Activated gamma-delta T cell treated with Interleukin-2 at 50 U/mL for 16 hours (primary cell): Measurements from ENCODE around the gene COG4.

Source experiments
- DNase-seq: peaks from one replicate; pipeline ENCODE4 v3.0.0-alpha.2; 2020

Gene COG4

DNA sequence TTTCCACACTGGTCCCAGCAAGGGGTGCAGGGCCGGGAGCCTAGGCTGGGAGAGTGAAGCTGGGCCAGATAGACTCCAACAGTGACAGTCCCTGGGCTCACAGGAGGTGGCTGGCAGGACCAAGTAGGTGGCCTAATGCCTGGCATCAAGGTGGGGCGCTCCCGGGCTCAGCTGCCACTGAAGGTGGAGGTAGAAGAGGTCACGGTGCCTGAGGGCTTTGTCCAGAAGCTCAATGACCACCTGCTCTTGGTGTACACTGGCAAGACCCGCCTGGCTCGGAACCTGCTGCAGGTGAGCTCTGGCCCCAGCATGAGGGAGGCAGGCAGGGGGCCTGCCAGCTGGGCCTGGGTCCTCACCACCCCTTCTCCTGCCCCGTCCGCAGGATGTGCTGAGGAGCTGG, 45.2 kb downstream of the COG4 start:
- DNase-seq: no peak

DNA sequence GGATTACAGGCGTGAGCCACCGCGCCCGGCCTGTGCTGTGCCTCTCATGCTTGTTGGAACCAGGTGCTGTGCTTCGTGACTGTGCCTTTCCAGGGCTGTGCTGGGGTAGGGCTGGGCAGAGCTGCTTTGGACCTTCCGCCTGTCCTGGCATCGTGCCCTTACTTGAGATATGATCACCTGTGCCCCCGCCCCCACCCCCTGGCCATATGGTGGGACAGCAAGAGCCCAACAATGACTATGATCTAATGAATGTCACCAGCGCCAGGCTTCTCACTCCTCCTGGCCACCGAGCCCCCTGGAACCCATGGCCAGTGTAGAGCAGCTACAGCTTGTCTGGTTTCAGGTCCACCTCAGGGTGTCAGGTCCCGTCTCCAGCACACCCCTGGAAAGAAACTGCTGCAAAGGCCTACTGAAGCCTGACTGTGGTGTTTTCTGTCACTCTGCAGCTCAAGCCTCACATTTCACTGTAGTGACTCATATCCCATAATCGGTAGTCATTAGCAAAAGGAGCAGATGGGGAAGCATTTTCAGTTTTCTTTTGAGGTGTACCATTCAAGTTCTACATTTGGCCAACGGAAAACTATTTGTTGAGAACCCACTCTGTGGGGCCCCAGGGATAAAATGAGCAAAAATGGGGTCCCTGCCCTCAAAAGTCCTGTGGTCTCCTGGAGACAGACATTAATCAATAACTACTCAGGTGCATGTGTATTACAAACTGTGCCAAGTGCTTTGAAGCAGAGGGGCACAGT, 46.9 kb downstream of the COG4 start:
- DNase-seq: no peak

DNA sequence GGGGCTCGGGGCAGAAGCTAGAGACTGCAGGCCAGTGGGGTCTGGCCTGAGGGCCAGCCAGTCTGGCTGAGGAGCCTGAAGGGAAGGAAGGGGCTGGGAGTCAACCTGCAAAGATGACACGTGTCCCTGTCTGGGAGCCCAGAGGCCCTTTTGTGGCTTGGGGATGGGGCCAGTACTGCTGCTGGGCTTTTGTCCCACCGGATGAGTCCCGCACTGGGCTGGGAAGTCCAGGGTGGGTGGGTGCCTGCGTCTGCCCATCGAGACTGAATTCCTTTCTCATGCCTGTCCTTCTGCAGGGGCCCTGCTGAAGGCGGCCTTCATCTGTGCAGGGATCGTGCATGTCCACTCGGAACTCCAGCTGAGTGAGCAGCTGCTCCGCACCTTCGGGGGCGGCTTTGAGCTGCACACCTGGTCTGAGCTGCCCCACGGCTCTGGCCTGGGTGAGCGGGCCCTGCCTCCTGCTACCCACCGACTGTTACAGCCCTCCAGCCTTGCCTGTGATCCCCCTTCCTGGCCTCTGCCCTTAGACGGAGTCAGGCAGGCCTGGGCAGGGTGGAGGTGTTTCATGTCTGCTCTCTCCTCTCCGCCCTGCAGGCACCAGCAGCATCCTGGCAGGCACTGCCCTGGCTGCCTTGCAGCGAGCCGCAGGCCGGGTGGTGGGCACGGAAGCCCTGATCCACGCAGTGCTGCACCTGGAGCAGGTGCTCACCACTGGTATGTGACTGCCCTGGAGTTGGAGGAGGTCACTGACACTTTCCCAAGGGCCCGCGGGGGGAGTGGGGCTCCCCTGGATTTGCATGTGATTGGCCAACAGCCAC, 48.1 kb downstream of the COG4 start:
- no peak for DNase-seq

DNA sequence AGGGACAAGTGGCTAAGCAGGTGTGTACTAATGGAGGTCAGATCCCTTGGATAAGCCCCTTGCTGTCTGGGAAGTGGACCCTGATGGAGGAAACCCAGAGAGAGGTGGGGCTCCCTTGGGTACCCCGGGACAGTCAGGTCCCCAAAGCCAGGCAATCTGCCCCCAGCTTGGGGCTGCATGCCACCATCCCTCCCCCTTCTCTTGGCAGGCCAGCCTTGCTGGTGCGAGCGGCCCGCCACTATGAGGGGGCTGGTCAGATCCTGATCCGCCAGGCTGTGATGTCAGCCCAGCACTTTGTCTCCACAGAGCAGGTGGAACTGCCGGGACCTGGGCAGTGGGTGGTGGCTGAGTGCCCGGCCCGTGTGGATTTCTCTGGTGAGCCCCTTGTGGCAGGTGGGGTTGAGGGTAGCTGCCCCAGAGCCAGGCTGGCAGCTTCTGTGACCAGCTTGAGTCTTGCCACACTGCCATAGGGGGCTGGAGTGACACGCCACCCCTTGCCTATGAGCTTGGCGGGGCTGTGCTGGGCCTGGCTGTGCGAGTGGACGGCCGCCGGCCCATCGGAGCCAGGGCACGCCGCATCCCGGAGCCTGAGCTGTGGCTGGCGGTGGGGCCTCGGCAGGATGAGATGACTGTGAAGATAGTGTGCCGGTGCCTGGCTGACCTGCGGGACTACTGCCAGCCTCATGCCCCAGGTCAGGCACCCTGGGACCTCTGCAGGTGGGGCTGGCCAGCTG, 48.9 kb downstream of the COG4 start:
- DNase-seq: no peak

DNA sequence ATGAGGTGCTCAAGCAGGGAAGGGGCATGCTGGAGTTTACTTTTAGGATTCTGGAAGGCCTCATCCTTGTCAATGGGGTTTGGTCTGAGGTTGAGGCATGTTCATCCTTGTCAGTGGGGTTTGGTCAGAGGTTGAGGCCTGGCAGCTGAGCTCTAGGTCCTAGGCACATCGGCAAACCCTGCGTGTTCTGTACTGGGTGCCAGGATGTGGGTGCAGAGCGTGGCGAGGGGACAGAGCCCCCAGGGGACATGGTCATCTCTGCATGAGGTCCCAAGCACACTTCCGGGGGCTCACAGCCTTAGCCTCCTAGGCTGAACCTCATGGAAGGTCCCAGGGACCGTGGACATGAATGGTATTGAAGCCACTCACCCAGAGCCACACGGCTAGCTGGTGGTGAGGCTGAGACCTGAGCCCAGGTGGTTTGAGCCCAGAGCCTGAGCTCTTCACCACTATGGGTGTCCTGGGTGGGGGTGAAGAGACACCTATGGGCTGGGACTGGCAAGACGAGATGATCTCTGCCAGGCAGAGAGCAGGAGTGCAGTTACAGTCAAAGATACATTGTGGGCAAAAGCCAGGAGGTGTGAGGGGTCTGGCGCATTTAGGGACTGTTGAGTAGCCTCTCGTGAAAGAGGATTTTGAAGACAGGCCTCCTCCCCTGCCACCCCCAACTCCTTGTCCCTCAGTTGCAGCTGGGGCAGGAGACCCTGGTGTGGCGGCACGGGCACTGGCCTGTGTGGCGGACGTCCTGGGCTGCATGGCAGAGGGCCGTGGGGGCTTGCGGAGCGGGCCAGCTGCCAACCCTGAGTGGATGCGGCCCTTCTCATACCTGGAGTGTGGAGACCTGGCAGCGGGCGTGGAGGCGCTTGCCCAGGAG, 49.7 kb downstream of the COG4 start:
- DNase-seq: no peak

DNA sequence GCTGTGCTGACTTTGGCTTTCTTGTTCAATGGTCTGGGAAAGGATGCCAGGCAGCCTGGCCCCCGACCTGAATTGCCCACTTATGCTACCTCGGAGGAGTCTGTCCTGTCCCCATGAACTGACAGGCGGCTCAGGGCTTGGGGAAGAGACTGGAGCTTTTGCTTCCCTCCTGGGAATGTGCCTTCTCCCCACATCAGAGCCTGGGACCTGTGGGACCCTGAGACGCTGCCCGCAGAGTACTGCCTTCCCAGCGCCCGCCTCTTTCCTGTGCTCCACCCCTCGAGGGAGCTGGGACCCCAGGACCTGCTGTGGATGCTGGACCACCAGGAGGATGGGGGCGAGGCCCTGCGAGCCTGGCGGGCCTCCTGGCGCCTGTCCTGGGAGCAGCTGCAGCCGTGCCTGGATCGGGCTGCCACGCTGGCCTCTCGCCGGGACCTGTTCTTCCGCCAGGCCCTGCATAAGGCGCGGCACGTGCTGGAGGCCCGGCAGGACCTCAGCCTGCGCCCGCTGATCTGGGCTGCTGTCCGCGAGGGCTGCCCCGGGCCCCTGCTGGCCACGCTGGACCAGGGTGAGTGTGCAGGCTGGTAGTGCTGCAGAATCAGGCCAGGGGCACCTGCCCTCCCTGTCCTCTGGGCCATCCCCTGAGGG, 50.4 kb downstream of the COG4 start:
- no peak for DNase-seq

DNA sequence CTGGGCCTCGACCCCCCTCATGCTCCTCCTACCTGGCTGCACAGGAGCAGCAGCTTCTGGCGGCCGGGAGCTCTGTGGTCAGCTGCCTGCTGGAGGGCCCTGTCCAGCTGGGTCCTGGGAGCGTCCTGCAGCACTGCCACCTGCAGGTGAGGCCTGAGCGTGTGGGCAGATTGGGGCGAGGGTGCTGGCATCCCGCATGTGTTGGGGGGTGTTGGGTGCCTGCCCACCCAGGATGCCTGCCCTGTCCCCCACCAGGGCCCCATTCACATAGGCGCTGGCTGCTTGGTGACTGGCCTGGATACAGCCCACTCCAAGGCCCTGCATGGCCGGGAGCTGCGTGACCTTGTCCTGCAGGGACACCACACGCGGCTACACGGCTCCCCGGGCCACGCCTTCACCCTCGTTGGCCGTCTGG, 52.4 kb downstream of the COG4 start:
- no peak for DNase-seq

DNA sequence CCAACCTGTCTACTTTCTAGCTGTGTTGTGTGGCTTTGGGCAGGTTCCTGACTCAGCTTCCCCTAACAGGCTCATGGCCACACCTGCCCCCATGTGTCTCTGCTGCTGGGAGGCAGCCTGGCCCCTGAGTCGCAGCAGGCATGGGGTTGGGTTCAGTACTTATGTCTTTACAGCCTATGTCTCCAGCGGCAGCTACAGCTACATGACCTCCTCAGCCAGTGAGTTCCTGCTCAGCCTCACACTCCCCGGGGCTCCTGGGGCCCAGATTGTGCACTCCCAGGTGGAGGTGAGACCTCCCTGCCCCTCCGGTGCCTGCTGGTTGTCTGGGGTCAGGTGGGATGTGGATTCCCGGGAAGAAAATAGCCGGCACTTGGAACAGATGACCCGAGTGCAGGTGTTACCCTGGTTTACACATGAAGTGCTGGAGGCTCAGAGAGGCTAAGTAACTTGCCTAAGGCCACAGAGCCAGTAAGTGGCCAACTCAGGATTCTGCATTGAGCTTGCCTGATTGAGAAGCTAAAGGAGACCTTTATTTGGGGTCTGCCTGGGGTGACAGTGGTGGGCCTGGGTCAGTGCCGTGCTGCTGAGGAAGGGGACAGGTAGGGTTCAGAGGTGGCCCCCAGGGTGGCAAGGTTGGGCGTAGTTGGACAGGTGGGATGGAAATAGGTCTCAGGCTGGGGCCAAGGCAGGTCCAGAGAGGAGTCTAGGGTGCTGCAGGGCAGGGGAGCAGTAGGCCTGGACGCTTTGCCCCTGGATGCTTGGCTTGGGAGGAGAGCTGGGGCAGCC, 53.0 kb downstream of the COG4 start:
- no peak for DNase-seq

DNA sequence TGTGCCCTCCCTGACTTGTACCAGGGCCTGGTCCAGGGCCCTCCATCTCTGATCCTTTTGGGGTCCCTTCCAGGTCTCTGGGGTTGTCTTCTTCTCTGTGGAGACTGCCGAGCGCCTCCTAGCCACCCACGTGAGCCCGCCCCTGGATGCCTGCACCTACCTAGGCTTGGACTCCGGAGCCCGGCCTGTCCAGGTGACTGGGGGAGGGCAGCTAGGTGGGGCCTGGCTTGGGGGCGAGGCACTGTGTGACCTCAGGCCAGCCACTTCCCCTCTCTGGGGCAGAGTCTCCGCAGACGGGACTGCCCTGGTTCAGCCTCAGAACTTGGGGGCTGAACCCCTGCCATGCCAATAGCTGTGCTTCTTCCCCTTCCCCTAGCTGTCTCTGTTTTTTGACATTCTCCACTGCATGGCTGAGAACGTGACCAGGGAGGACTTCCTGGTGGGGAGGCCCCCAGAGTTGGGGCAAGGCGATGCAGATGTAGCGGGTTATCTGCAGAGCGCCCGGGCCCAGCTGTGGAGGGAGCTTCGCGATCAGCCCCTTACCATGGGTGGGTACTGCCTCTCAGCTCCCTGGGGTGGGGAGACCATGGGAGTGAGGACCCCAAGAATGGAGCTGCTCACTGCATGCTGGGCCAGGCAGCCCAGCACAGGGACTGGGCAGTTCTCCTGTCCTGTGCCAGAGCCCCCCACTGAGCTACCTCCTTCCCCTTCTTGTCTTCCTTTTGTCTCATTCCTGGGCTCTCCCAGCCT, 54.4 kb downstream of the COG4 start:
- no peak for DNase-seq

DNA sequence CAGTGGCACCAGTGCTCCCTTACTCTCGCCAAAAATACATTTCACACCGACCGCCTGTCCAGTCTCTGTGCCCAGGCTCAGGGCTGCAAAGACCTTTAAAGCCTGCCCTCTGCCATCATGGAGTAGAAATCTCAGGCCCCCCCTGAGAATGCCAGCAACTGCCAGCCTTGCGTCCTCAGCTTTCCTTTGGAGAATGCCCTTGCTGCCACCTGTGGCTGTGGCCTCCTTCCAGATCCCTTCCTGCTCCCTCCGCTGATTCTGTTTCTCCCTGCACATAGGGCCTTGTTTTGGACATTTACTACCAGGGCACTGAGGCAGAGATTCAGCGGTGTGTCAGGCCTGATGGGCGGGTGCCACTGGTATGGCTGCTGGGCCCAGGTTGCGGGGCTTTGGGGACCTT, 55.7 kb downstream of the COG4 start:
- no peak for DNase-seq

DNA sequence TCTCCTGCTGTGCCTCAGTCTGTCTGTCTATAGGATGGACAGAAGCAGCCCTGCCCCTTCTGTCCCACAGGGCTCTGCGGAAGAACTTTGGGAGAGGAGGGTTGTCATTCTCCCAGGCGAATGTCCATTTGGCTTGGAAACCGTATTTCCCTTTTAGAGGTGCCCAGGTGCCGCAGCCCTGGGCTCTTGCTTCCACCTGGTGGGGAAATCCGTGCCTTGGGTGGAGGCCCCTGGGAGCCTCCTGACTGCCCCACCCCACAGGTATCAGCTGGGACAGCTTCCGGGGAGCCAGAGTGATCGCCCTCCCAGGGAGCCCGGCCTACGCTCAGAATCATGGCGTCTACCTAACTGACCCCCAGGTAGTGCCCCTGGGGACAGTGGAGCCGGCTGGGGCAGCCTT, 56.2 kb downstream of the COG4 start:
- DNase-seq: no peak

DNA sequence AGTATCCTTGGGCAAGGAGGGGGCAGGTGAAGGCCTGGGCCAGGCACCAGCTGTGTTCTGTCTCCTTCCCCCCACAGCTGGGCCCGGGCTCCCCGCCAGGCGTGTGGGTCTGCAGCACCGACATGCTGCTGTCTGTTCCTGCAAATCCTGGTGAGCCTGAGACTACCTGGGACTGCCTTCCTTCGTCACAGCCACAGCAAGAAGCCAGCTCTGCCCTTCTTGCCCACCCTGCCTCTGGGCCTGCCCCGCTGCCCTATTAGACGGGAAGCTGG, 56.6 kb downstream of the COG4 start:
- DNase-seq: no peak

DNA sequence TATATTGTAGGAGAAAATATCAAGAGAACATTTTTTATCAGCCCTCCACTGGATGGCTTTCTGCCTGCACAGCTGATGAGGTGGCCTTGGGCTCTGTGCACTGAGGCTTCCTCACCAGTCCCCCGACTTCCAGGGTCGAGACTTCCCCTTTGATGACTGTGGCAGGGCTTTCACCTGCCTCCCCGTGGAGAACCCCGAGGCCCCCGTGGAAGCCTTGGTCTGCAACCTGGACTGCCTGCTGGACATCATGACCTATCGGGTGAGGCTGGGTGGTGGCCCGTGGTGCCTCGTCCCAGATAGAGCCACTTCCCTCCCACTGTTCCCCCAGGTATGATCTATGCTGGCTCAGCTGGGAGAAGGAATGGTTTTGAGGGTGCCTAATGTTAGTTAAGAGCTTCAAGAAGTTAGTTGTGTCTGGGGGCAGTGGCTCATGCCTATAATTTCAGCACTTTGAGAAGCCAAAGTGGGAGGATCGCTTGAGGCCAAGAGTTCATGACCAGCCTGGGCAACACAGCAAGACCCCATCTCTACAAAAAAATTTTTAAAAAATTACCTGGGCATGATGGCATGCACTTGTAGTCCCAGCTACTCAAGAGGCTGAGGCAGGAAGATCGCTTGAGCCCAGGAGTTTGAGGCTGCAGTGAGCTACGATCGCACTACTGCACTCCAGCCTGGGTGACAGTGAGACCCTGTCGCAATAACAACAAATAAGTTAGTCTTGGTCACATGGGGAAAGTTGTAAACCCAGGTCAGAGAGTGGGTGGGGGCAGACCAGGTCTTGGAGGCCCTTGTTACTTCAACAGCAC, 57.2 kb downstream of the COG4 start:
- no peak for DNase-seq

DNA sequence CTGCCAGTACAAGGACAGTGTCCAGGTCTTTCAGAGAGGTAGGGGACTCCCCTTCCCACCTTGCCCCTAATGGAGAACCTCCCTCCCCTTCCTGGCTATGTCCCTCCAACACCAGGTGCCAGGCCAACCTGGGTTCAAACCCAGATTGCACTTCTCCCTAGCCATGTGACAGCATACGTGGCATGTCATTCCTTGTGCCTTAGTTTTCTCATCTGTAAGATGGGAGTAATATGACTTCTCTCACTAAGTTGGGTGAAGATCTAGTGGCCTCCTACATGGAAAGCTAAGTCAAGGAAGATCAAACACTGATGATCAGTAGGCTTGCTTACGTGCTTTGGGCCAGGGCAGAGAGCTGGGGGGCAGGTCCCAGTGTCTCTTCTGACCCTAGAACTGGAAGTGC, 60.1 kb downstream of the COG4 start:
- DNase-seq: no peak

DNA sequence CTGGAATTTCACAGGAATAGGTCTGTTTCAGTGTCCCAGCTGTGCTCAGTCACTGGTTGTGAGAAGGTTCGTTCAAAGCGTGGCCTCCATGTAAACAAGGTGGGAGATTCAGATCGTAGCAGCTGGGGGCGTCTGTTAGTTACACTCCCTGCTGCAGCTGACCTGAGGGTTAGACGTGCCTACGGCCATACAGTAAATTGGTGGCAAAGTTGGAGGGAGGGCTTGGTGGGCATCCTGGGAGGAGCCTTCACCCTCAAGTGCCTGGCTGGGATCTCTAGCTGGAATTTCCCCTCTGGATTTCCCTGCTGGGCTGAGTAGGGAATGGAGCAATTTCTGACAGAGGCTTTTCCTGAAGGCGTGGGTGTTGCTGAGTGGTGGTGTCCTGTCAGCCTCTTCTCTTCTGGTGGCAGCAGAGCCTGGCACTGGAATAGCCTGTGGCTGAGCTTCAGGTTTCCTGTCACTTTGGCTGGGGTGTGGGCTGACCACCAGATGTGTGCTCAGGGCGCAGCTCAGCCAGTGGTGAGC, 62.6 kb downstream of the COG4 start:
- DNase-seq: no peak

DNA sequence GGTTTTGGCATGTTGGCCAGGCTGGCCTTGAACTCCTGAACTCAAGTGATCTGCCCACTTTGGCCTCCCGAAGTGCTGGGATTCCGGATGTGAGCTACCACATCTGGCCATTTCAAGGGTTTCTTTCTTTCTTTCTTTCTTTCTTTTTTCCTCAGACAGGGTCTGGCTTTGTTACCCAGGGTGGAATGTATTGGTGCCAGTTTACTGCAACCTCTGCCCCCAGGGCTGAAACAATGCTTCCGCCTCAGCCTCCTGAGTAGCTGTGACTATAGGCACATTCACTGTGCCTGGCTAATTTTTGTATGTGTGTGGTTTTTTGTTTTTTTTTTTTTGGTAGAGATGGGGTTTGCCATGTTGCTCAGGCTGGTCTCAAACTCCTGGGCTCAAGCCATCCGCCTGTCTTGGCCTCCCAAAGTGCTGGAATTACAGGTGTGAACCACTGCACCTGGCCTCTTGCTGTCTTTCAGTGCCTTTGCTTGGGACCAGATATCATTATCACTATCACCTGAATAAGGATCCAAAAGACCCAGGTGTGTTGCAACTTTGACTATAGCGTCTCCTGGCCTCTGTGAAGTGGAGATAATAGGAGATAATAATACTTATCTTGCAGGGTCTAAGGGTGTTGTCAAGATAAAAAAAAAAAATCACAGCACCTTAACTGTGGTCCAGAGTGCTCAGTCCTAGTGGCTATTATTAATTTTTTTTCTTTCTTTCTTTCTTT, 65.7 kb downstream of the COG4 start:
- no peak for DNase-seq

DNA sequence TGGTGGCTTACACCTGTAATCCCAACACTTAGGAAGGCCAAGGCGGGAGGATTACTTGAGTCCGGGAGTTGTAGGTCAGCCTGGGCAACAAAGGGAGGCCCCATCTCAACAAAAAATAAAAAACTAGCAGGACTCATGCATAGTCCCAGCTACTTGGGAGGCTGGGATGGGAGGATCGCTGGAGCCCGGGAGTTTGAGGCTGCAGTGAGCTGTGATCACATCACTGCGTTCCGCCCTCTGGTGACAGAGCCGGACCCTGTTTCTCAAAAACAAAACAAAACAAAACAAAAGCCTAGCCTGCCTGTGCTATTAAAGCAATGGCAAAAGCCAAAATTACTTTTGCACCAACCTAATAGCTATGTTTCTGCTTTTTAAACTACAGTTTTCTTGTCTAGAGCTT, 67.4 kb downstream of the COG4 start:
- no peak for DNase-seq

DNA sequence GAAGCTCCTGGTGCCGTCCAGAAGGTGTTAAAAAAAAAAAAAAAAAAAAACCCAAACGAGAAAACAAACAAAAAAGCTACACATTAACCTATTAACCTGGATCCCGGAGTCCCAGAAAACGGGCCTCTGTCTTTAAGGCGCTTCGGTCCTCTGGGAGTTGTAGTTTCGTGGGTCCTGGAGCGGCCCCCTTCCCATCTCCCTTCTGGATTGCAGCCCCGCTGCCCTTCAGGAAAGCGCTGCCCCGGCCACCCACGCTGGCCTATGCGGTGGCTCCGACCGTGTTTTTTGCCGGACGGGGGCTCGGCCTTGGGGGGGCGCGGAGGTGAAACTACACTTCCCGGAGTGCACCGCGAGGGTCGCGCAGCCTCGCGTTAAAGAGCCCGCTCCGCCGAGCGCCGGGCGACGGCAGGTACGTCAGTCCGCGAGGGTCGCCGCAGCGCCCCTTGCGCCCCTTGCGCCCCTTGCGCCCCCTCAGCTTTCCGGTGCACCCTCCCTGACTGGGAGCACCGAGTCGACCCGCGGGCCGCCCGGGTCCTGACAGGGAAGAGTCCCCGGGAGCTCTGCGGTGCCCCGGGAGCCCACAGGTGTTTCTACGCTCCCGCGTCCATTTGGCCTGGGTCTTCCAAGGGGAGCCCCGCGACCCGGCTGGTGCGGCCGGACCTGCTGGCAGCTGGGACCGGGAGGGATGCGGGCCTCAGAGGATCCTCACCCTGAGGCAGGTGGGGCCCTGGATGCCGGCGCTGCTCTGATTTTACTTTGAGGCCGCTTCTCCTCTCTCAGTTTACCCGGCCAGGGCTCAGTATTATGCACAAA, 68.9 kb downstream of the COG4 start, which contains the start of gene FCSK:
Gene FCSK, plus strand, starts transcription at position 374 of the 813 bp plus-strand sequence. CDS start 8,596 bp downstream, outside the sequence.
- peak; percentile 62 for DNase-seq
